Endodermal cell (in vitro differentiated cells): ENCODE data around the gene PSAT1. TPM values are rescaled to one million over a fixed set of nuclear protein-coding genes. Genes with fewer than 3 reads are reported as not detected.

Experiments
- DNase-seq: peaks from one replicate; pipeline ENCODE4 v3.0.0-alpha.2; 2017
- H3K27ac ChIP-seq: 2 replicates; pipeline ENCODE4 v1.5.1; 2013; ENCODE audit warnings: mild to moderate bottlenecking, low read depth, low read length, moderate library complexity
- H3K27me3 ChIP-seq: 2 replicates; pipeline ENCODE4 v1.6.1; 2013; ENCODE audit warnings: mild to moderate bottlenecking, low read length, moderate library complexity; ENCODE audit not compliant: insufficient read depth, control insufficient read depth, poor library complexity, severe bottlenecking
- H3K36me3 ChIP-seq: 2 replicates; pipeline ENCODE4 v1.7.0; 2013; ENCODE audit warnings: mild to moderate bottlenecking, low read length, moderate library complexity; ENCODE audit not compliant: control insufficient read depth, insufficient read depth
- H3K4me1 ChIP-seq: one replicate; pipeline ENCODE4 v1.7.0; 2013; ENCODE audit warnings: low read length; ENCODE audit not compliant: control insufficient read depth, insufficient read depth
- H3K4me3 ChIP-seq: 2 replicates; pipeline ENCODE4 v1.5.1; 2013; ENCODE audit warnings: mild to moderate bottlenecking, low read length, moderate library complexity
- H3K9ac ChIP-seq: 2 replicates; pipeline ENCODE4 v1.6.1; 2013; ENCODE audit warnings: mild to moderate bottlenecking, low read length, moderate library complexity; ENCODE audit not compliant: poor library complexity, severe bottlenecking; ENCODE audit errors: extremely low read depth
- H3K9me3 ChIP-seq: 2 replicates; pipeline ENCODE4 v1.6.1; 2013; ENCODE audit warnings: mild to moderate bottlenecking, low read length, moderate library complexity; ENCODE audit not compliant: control insufficient read depth
- H3K27ac Mint-ChIP-seq: 2 replicates; pipeline ENCODE4 v1.8.0; 2020; ENCODE audit warnings: mixed read lengths
- H3K27me3 Mint-ChIP-seq: 2 replicates; pipeline ENCODE4 v1.8.0; 2021; ENCODE audit warnings: mild to moderate bottlenecking, mixed read lengths; ENCODE audit not compliant: insufficient read depth
- H3K36me3 Mint-ChIP-seq: 2 replicates; pipeline ENCODE4 v1.8.0; 2020; ENCODE audit warnings: low read depth, mixed read lengths
- H3K4me1 Mint-ChIP-seq: 2 replicates; pipeline ENCODE4 v1.8.0; 2020; ENCODE audit warnings: mixed read lengths
- H3K4me3 Mint-ChIP-seq: 2 replicates; pipeline ENCODE4 v1.8.0; 2020; ENCODE audit warnings: mild to moderate bottlenecking, moderate library complexity, mixed read lengths
- H3K9me3 Mint-ChIP-seq: 2 replicates; pipeline ENCODE4 v1.8.0; 2020; ENCODE audit warnings: mild to moderate bottlenecking, mixed read lengths
- CTCF ChIP-seq: fragments of 200-600 bp; sonication (generic); conservative IDR thresholded peaks from 2 replicates; pipeline ENCODE4 v1.5.0; 2021; ENCODE audit warnings: antibody characterized with exemption, mild to moderate bottlenecking
- WGBS, 2 experiments: methylation state at CpG; one replicate each; pipeline versions ENCODE4 v1.1.5 to v1.1.7; 2013; ENCODE audit warnings: missing lambda C conversion rate in 2 of 2, mixed read lengths in 1 of 2; ENCODE audit not compliant: insufficient coverage in 1 of 2, insufficient read length in 1 of 2; 5-methylcytosine and 5-hydroxymethylcytosine counted together
- total RNA-seq, 2 donors: library from RNA; stranded (reverse); fragmentation: NEBNext Ultra II Directional in 1 of 2; extraction: Animal tissue kit (Norgen Biotek cat#: 25700) in 1 of 2; gene quantifications; 2 replicates in 1 of 2; 3 replicates in 1 of 2; pipeline ENCODE4 v1.2.1, GENCODE V29; 2021

PSAT1 gene
- total RNA-seq, 2 donors from 2014 or later, result 64.4 to 75.7 TPM

DNA sequence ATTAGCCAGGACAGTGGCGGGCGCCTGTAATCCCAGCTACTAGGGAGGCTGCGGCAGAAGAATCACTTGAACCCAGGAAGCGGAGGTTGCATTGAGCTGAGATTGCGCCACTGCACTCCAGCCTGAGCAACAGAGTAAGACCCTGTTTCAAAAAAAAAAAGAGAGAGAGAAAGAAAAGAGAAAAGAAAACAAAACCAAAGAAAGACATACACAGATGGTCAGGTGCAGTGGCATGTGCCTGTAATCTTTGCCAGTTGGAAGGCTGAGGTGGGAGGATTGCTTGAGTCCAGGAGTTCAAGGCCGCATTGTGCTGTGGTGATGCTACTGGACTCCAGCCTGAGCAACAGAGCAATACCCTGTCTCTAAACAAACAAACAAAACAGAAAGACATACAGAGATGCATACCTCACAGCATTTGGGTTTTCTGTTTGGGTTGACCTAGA, 10.0 kb upstream of the PSAT1 start:
- WGBS, 2 experiments, result 94 to 100% methylated on average over 3 to 6 of the region's 6 CpGs
- no peak overlapping the region for H3K27ac ChIP-seq
- no peak overlapping the region for H3K4me3 ChIP-seq
- no peaks in the 10 kb centered on the region for H3K36me3 ChIP-seq
- Mint-ChIP-seq H3K4me3 (no peak overlapping the region), H3K27ac (no peak overlapping the region), H3K4me1 (no peaks in the 10 kb centered on the region), H3K27me3 (peaks cover 8% of the 10 kb centered on the region), H3K9me3 (no peaks in the 10 kb centered on the region), H3K36me3 (no peaks in the 10 kb centered on the region)
- peaks cover 51% of the 10 kb centered on the region for H3K27me3 ChIP-seq
- H3K4me1 ChIP-seq, result no peaks in the 10 kb centered on the region
- no peak for TF ChIP-seq CTCF
- H3K9ac ChIP-seq, result no peak overlapping the region
- H3K9me3 ChIP-seq, result no peaks in the 10 kb centered on the region
- no peak for DNase-seq

DNA sequence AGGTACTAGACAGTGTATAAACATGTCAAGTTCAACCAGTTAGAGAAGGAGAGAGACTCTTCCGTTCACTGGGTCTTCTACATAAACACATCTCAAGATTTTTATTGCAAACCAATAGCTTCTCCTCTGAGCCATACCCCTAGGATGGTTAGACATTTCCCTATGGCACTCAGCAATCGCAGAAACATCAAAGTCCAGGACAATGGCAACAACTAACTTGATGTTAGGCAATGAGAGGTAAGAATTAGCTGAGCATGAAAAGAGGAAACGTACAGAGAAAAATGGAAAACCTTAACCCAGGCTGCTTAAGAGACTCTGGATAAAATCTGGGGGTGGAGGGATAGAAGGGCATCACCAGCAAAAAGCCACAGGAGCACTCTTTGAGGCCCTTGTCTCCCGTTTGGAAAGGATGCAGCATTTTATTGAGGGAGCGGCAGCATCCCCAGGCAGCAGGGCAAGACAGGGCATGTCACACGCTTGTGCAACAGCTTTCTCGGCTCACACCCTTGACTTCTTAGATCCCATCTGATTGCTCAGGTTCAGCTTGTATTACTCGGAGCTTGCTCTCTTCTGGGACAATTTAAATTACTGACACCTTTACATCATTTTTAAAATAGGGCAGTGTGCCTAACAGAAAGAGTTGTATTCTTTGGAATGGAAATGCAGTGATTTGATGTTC, 8.6 kb upstream of the PSAT1 start:
- TF ChIP-seq CTCF, result no peak
- no peaks in the 10 kb centered on the region for H3K36me3 ChIP-seq
- Mint-ChIP-seq H3K27ac (no peak overlapping the region), H3K4me3 (no peak overlapping the region), H3K27me3 (peaks cover 2% of the 10 kb centered on the region), H3K4me1 (no peaks in the 10 kb centered on the region), H3K36me3 (no peaks in the 10 kb centered on the region), H3K9me3 (no peaks in the 10 kb centered on the region)
- no peak overlapping the region for H3K27ac ChIP-seq
- H3K27me3 ChIP-seq, result peaks cover 38% of the 10 kb centered on the region
- no peaks in the 10 kb centered on the region for H3K9me3 ChIP-seq
- DNase-seq, result peak; percentile 41
- 89 to 90% methylated on average over 6 to 8 of the region's 8 CpGs for WGBS, 2 experiments
- H3K4me1 ChIP-seq, result no peaks in the 10 kb centered on the region
- H3K4me3 ChIP-seq, result no peak overlapping the region
- H3K9ac ChIP-seq, result no peak overlapping the region

- Mint-ChIP-seq H3K4me3 (no peak overlapping the region), H3K36me3 (no peaks in the 10 kb centered on the region), H3K27ac (no peak overlapping the region), H3K9me3 (no peaks in the 10 kb centered on the region), H3K4me1 (no peaks in the 10 kb centered on the region), H3K27me3 (no peaks in the 10 kb centered on the region)
- Histone ChIP-seq H3K4me1 (no peaks in the 10 kb centered on the region), H3K9me3 (no peaks in the 10 kb centered on the region), H3K27ac (no peak overlapping the region), H3K36me3 (no peaks in the 10 kb centered on the region), H3K4me3 (no peak overlapping the region), H3K9ac (no peak overlapping the region), H3K27me3 (peaks cover 32% of the 10 kb centered on the region)
- no peak for DNase-seq
- 100% methylated on average over 1 of the region's 1 CpG for WGBS, 2 experiments
- TF ChIP-seq CTCF, result no peak
Measured at GRCh38 chr9:78289474-78289873, 7.5 kb upstream of the PSAT1 start.
